GM18498 (cell line): ENCODE measurements around the gene PTCD1.

ENCODE experiments used
- ATAC-seq: cut with Tn5 transposase; IDR thresholded peaks from one replicate; pipeline ENCODE4 v1.9.1; 2021; ENCODE audit warnings: mild to moderate bottlenecking, moderate library complexity; ENCODE audit not compliant: unreplicated experiment

Gene PTCD1

DNA sequence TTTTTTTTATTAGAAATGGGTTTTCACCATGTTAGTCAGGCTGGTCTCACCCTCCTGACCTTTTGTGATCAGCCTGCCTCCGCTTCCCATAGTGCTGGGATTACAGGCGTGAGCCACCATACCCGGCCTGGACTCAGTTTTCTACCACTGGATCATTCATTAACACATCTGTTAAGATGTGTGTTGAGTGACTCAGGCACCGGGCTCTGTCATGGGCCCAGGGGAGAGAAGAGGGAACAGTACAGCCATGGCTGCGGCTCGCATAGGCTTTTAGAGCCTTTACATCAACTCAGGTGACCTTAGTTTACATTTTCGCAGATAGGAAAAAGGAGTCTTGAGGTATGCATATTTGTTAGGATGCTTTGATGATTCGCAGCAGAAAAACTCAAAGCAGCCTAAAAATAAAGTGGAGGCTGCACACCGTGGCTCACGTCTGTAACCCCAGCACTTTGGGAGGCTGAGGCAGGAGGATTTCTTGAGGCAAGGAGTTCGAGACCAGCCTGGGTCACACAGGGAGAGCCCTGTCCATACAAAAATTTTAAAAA lies 67.2 kb downstream of the PTCD1 start:
- ATAC-seq: no peak

DNA sequence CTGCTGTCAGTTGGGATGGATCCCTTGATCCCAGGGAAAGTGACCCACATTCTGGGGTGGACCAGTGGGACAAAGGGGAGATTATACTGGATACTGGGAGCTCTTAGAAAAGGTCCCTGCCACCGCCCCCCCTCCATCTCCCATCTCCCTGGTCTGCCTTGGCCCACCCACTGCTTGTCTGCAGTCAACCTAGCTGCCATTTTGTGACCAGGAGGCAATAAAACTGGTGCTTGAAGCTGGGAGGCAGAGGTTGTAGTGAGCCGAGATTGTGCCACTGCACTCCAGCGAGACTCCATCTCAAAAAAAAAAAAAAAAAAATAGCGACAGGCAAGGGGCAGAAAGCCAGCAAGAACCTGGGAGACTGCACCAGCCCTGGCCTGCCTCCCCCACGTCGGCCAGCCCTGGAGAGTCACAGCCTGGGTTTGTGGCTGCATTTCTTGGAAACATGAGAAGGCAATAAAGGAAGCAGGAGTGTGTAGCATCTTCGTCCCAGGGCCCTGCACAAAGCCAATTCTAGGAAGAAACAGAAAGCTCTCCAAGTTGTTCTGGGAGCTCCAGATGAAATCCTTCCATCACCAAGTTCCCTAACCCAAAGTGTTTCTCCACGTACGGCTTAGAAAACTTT lies 68.7 kb downstream of the PTCD1 start:
- ATAC-seq: no peak

- no peak for ATAC-seq
These were observed 69.7 kb downstream of the PTCD1 start for GRCh38 chr7:99368750-99369389.
